Measurements from ENCODE around the gene PTPRT.

Gene PTPRT

DNA sequence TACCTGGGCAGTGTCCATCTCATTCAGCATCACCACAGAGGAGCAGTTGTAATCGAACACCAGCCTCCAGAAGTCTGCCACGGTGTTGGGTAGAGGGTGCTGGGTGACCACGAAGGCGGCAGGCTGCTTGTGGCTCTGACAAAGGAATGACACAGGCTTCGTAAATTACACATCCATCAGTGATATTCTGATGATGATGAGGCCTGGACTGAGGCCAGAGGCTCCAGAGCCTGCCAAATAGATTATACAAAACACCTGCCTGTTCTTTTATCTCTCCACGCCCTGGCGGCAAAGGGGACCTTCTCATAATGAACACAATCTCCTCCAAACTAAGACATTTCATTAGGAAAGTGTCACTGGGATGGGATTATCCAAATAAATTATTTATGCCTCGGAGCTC lies 1091.3 kb downstream of the PTPRT start:
- DNase-seq = no peak
- no peak overlapping the region for H2BK5ac ChIP-seq (ENCODE audit: low read depth, low read length, poor library complexity, severe bottlenecking)
- 69% methylated on average over 6 of the region's 8 CpGs for WGBS
- no peak overlapping the region for H2BK12ac ChIP-seq (ENCODE audit: low read length in 2 of 2)
- H3K18ac ChIP-seq (ENCODE audit: low read depth in 1 of 2, low read length in 2 of 2) = no peak overlapping the region
- H3K14ac ChIP-seq (ENCODE audit: low read length in 2 of 2) = no peak overlapping the region
- H3K23ac ChIP-seq (ENCODE audit: low read length in 2 of 2) = no peak overlapping the region
- no peaks in the 10 kb centered on the region for H3K36me3 ChIP-seq (ENCODE audit: control insufficient read depth in 1 of 2, insufficient read depth in 2 of 2, low read depth in 1 of 2, low read length in 2 of 2)
- no peak overlapping the region for H4K8ac ChIP-seq (ENCODE audit: low read length)
- no peak overlapping the region for H2AFZ ChIP-seq (ENCODE audit: low read depth, low read length)
- H3K4me1 ChIP-seq (ENCODE audit: control insufficient read depth, insufficient read depth, low read depth, low read length) = no peaks in the 10 kb centered on the region
- H3K79me1 ChIP-seq (replicated peaks; ENCODE audit: low read length, poor library complexity, severe bottlenecking) = no peaks in the 10 kb centered on the region
- H2BK120ac ChIP-seq (ENCODE audit: low read depth, low read length) = no peak overlapping the region
- no peak overlapping the region for H3K4ac ChIP-seq (ENCODE audit: low read depth in 1 of 2, low read length in 2 of 2)
- H3K27me3 ChIP-seq (ENCODE audit: control insufficient read depth in 1 of 2, insufficient read depth in 1 of 2, low read length in 2 of 2) = no peaks in the 10 kb centered on the region
- no peak overlapping the region for H3K27ac ChIP-seq (ENCODE audit: low read length, poor library complexity, severe bottlenecking)
- no peak overlapping the region for H3K4me2 ChIP-seq (ENCODE audit: low read length, poor library complexity, severe bottlenecking)
- no peaks in the 10 kb centered on the region for H3K9me3 ChIP-seq (ENCODE audit: control insufficient read depth, low read length)
- H2BK15ac ChIP-seq (ENCODE audit: low read depth, poor library complexity, severe bottlenecking) = no peak overlapping the region
- no peak overlapping the region for H4K91ac ChIP-seq (ENCODE audit: low read length)
- H2AK5ac ChIP-seq (ENCODE audit: low read length, severe bottlenecking) = no peak overlapping the region
- no peak overlapping the region for H3K4me3 ChIP-seq (ENCODE audit: insufficient read depth in 1 of 2, low read depth in 1 of 2, low read length in 2 of 2)
- no peak overlapping the region for H3K9ac ChIP-seq (ENCODE audit: low read length)

DNA sequence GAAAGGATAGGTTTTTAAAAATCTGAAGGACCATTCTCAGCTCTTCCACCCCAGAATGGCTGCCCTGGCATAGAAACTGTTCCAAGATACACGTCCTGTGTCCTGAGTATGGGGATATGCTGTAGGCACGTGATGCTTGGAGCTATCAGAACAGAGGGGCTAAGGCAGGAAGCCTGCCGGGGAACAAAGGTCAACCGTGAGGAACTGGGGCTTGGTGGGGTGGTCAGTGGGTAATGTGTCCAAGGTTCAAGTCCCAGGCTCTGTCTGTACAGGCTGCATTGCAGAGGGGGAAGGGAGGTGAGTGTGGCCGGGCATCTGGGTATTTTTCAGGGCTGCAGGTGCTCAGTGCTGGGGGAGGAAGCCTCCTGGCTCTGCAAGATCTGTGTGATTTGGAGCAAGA lies 1092.0 kb downstream of the PTPRT start:
- H3K27me3 ChIP-seq (ENCODE audit: control insufficient read depth in 1 of 2, insufficient read depth in 1 of 2, low read length in 2 of 2) = no peaks in the 10 kb centered on the region

DNA sequence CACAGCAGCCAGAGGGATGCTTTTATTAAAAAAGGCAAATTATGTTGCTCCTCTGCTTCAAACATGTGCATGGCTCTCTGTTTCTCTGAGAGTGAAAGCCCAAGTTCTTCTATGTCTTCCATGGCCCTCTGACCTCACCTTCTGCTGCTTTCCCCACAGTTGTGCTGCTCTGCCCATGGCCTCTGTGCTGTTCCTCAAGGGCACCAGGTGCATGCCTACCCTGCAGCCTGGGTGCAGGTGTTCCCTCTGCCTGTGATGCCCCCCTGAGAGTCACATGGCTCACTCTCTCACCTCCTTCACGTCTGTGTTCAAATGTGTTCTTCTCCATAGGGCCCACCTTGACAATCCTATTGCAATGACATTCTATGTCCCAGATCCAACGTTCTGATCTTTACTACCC lies 1094.5 kb downstream of the PTPRT start:
- no peak overlapping the region for H2BK15ac ChIP-seq (ENCODE audit: low read depth, poor library complexity, severe bottlenecking)

More for the DNA sequence above, 1092.0 kb downstream of the PTPRT start:
- H3K36me3 ChIP-seq (ENCODE audit: control insufficient read depth in 1 of 2, insufficient read depth in 2 of 2, low read depth in 1 of 2, low read length in 2 of 2) = no peaks in the 10 kb centered on the region
- H2BK5ac ChIP-seq (ENCODE audit: low read depth, low read length, poor library complexity, severe bottlenecking) = no peak overlapping the region
- H3K9ac ChIP-seq (ENCODE audit: low read length) = no peak overlapping the region
- no peak overlapping the region for H2BK120ac ChIP-seq (ENCODE audit: low read depth, low read length)
- no peak overlapping the region for H2BK15ac ChIP-seq (ENCODE audit: low read depth, poor library complexity, severe bottlenecking)
- no peaks in the 10 kb centered on the region for H3K9me3 ChIP-seq (ENCODE audit: control insufficient read depth, low read length)
- no peak overlapping the region for H3K23ac ChIP-seq (ENCODE audit: low read length in 2 of 2)
- no peak overlapping the region for H3K4me2 ChIP-seq (ENCODE audit: low read length, poor library complexity, severe bottlenecking)
- H2AK5ac ChIP-seq (ENCODE audit: low read length, severe bottlenecking) = no peak overlapping the region
- H3K18ac ChIP-seq (ENCODE audit: low read depth in 1 of 2, low read length in 2 of 2) = no peak overlapping the region
- H3K4ac ChIP-seq (ENCODE audit: low read depth in 1 of 2, low read length in 2 of 2) = no peak overlapping the region
- no peaks in the 10 kb centered on the region for H3K4me1 ChIP-seq (ENCODE audit: control insufficient read depth, insufficient read depth, low read depth, low read length)
- H3K27ac ChIP-seq (ENCODE audit: low read length, poor library complexity, severe bottlenecking) = no peak overlapping the region
- H4K8ac ChIP-seq (ENCODE audit: low read length) = no peak overlapping the region
- no peak overlapping the region for H3K4me3 ChIP-seq (ENCODE audit: insufficient read depth in 1 of 2, low read depth in 1 of 2, low read length in 2 of 2)
- H4K91ac ChIP-seq (ENCODE audit: low read length) = no peak overlapping the region
- H3K14ac ChIP-seq (ENCODE audit: low read length in 2 of 2) = no peak overlapping the region
- H2BK12ac ChIP-seq (ENCODE audit: low read length in 2 of 2) = no peak overlapping the region
- no peaks in the 10 kb centered on the region for H3K79me1 ChIP-seq (replicated peaks; ENCODE audit: low read length, poor library complexity, severe bottlenecking)
- no peak overlapping the region for H2AFZ ChIP-seq (ENCODE audit: low read depth, low read length)
- DNase-seq = no peak
- WGBS = 66% methylated on average over 5 of the region's 5 CpGs

DNA sequence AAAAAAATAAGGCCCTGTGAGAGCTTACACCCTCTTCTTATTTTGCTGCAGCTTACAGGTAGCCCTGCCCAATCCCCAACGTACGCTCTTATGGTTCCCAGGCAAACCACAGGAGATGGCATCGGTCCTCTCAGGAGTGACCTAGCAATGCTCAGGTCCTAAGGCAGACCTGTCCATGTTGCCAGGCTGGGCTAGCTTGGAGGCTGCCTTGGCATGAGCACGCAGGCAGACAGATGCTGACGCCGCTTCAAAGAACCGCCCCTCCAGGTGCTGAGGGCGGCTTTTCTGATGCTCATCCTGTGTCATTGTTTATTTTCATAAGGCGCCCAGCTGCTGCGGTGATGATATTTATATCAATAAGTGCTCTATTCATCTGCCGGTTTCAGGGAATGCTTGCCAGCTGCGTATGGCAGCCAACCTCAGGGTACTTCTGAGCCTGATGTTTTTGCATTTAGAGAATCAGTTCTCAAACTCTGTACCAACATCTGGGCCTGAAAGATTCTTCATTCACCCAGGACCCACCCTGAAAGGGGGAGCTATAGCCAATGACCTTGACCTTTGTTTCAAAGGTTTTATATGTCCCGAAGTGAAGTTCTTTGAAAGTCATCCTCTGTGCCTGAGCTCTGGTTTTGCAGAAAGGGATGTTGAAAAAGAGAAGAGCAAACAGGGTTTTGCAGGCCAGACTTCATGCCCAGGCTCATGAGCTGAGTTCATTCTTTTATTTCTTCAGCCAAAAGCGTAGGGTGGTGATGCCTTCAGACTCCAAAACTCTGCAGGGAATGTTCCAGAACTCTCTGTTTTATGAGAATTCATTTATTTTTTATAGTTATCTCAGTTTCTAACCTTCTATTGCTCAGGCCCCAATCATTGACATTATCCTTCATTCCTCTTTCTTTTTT lies 1095.9 kb downstream of the PTPRT start:
- Histone ChIP-seq H2BK12ac (ENCODE audit: low read length in 2 of 2) (no peak overlapping the region), H3K27ac (ENCODE audit: low read length, poor library complexity, severe bottlenecking) (no peak overlapping the region), H2BK5ac (ENCODE audit: low read depth, low read length, poor library complexity, severe bottlenecking) (no peak overlapping the region), H3K4me1 (ENCODE audit: control insufficient read depth, insufficient read depth, low read depth, low read length) (no peaks in the 10 kb centered on the region), H3K4ac (ENCODE audit: low read depth in 1 of 2, low read length in 2 of 2) (no peak overlapping the region), H3K36me3 (ENCODE audit: control insufficient read depth in 1 of 2, insufficient read depth in 2 of 2, low read depth in 1 of 2, low read length in 2 of 2) (no peaks in the 10 kb centered on the region), H3K14ac (ENCODE audit: low read length in 2 of 2) (no peak overlapping the region), H3K23ac (ENCODE audit: low read length in 2 of 2) (no peak overlapping the region), H3K4me2 (ENCODE audit: low read length, poor library complexity, severe bottlenecking) (no peak overlapping the region), H2AFZ (ENCODE audit: low read depth, low read length) (no peak overlapping the region), H2BK15ac (ENCODE audit: low read depth, poor library complexity, severe bottlenecking) (no peak overlapping the region), H3K9me3 (ENCODE audit: control insufficient read depth, low read length) (no peaks in the 10 kb centered on the region), H3K9ac (ENCODE audit: low read length) (no peak overlapping the region), H2BK120ac (ENCODE audit: low read depth, low read length) (no peak overlapping the region), H3K79me1 (replicated peaks; ENCODE audit: low read length, poor library complexity, severe bottlenecking) (no peaks in the 10 kb centered on the region), H3K18ac (ENCODE audit: low read depth in 1 of 2, low read length in 2 of 2) (no peak overlapping the region), H4K91ac (ENCODE audit: low read length) (no peak overlapping the region), H2AK5ac (ENCODE audit: low read length, severe bottlenecking) (no peak overlapping the region), H3K27me3 (ENCODE audit: control insufficient read depth in 1 of 2, insufficient read depth in 1 of 2, low read length in 2 of 2) (no peaks in the 10 kb centered on the region), H3K4me3 (ENCODE audit: insufficient read depth in 1 of 2, low read depth in 1 of 2, low read length in 2 of 2) (no peak overlapping the region), H4K8ac (ENCODE audit: low read length) (no peak overlapping the region)
- DNase-seq = no peak
- WGBS = 88% methylated on average over 13 of the region's 14 CpGs

More for the DNA sequence above, 1094.5 kb downstream of the PTPRT start:
- Histone ChIP-seq H4K8ac (ENCODE audit: low read length) (no peak overlapping the region), H3K9me3 (ENCODE audit: control insufficient read depth, low read length) (no peaks in the 10 kb centered on the region), H2AFZ (ENCODE audit: low read depth, low read length) (no peak overlapping the region), H3K27me3 (ENCODE audit: control insufficient read depth in 1 of 2, insufficient read depth in 1 of 2, low read length in 2 of 2) (no peaks in the 10 kb centered on the region), H2AK5ac (ENCODE audit: low read length, severe bottlenecking) (no peak overlapping the region), H3K4me3 (ENCODE audit: insufficient read depth in 1 of 2, low read depth in 1 of 2, low read length in 2 of 2) (no peak overlapping the region), H2BK12ac (ENCODE audit: low read length in 2 of 2) (no peak overlapping the region), H3K4ac (ENCODE audit: low read depth in 1 of 2, low read length in 2 of 2) (no peak overlapping the region), H3K9ac (ENCODE audit: low read length) (no peak overlapping the region), H2BK120ac (ENCODE audit: low read depth, low read length) (no peak overlapping the region), H2BK5ac (ENCODE audit: low read depth, low read length, poor library complexity, severe bottlenecking) (no peak overlapping the region), H3K36me3 (ENCODE audit: control insufficient read depth in 1 of 2, insufficient read depth in 2 of 2, low read depth in 1 of 2, low read length in 2 of 2) (no peaks in the 10 kb centered on the region), H4K91ac (ENCODE audit: low read length) (no peak overlapping the region), H3K4me1 (ENCODE audit: control insufficient read depth, insufficient read depth, low read depth, low read length) (no peaks in the 10 kb centered on the region), H3K18ac (ENCODE audit: low read depth in 1 of 2, low read length in 2 of 2) (no peak overlapping the region), H3K14ac (ENCODE audit: low read length in 2 of 2) (no peak overlapping the region), H3K27ac (ENCODE audit: low read length, poor library complexity, severe bottlenecking) (no peak overlapping the region), H3K4me2 (ENCODE audit: low read length, poor library complexity, severe bottlenecking) (no peak overlapping the region), H3K23ac (ENCODE audit: low read length in 2 of 2) (no peak overlapping the region), H3K79me1 (replicated peaks; ENCODE audit: low read length, poor library complexity, severe bottlenecking) (no peaks in the 10 kb centered on the region)
- WGBS = 46% methylated on average over 1 of the region's 2 CpGs
- no peak for DNase-seq
